Osteocyte (in vitro differentiated cells): ENCODE measurements around the gene GPR158. TPM values are rescaled to one million over a fixed set of nuclear protein-coding genes. Genes with fewer than 3 reads are reported as not detected.
"Not testable (repeated sequence)": the region's sequence is repeated elsewhere in the genome, so short reads cannot be mapped to it uniquely, and the experiment has no call there.

ENCODE experiments used
- DNase-seq: peaks from one replicate; pipeline ENCODE4 v3.0.0; 2021; ENCODE audit warnings: mixed read lengths; ENCODE audit not compliant: unreplicated experiment; ENCODE audit errors: extremely low spot score
- H3K27ac Mint-ChIP-seq: one replicate; pipeline ENCODE4 v1.8.0; 2021; ENCODE audit warnings: mild to moderate bottlenecking, mixed read lengths; ENCODE audit not compliant: unreplicated experiment
- H3K27me3 Mint-ChIP-seq: one replicate; pipeline ENCODE4 v1.8.0; 2021; ENCODE audit warnings: mixed read lengths; ENCODE audit not compliant: unreplicated experiment
- H3K36me3 Mint-ChIP-seq: one replicate; pipeline ENCODE4 v1.8.0; 2021; ENCODE audit warnings: mixed read lengths; ENCODE audit not compliant: unreplicated experiment
- H3K4me1 Mint-ChIP-seq: one replicate; pipeline ENCODE4 v1.8.0; 2021; ENCODE audit warnings: mixed read lengths; ENCODE audit not compliant: unreplicated experiment
- H3K4me3 Mint-ChIP-seq: one replicate; pipeline ENCODE4 v1.8.0; 2021; ENCODE audit warnings: mild to moderate bottlenecking, moderate library complexity, mixed read lengths; ENCODE audit not compliant: unreplicated experiment
- H3K9me3 Mint-ChIP-seq: one replicate; pipeline ENCODE4 v1.8.0; 2021; ENCODE audit warnings: mixed read lengths; ENCODE audit not compliant: unreplicated experiment
- total RNA-seq: library from RNA; stranded (reverse); gene quantifications from 2 replicates; pipeline ENCODE4 v1.2.1, GENCODE V29; 2021
- TF ChIP-seq, protein P1 (sequence below): fragments of 200-600 bp; sonication (generic); IDR thresholded peaks from 2 replicates; pipeline ENCODE4 v1.5.0; 2021; ENCODE audit warnings: antibody characterized with exemption, mild to moderate bottlenecking, moderate library complexity

GPR158 gene
- total RNA-seq, 1 donor from 2014 or later, result 0.19 TPM

DNA sequence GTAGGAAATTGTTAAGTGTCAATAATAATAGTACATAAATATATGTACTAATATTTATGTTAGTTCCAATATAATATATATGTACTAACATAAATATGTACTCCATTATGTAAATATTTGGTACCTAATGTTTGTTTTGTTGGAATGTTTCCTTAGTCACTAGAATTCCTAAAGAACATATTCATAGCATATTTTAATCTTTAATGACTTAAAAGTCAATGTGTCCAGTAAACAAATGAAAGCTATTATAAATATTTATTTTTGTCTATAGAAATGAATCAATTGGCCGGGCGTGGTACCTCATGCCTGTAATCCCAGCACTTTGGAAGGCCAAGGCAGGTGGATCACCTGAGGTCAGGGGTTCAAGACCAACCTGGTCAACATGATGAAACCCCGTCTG is 153.6 kb downstream of the GPR158 start:
- no peak overlapping the region for H3K27ac Mint-ChIP-seq
- H3K4me1 Mint-ChIP-seq, result no peaks in the 10 kb centered on the region
- no peak overlapping the region for H3K4me3 Mint-ChIP-seq
- H3K27me3 Mint-ChIP-seq, result no peaks in the 10 kb centered on the region
- no peaks in the 10 kb centered on the region for H3K36me3 Mint-ChIP-seq
- TF ChIP-seq, protein P1, sequence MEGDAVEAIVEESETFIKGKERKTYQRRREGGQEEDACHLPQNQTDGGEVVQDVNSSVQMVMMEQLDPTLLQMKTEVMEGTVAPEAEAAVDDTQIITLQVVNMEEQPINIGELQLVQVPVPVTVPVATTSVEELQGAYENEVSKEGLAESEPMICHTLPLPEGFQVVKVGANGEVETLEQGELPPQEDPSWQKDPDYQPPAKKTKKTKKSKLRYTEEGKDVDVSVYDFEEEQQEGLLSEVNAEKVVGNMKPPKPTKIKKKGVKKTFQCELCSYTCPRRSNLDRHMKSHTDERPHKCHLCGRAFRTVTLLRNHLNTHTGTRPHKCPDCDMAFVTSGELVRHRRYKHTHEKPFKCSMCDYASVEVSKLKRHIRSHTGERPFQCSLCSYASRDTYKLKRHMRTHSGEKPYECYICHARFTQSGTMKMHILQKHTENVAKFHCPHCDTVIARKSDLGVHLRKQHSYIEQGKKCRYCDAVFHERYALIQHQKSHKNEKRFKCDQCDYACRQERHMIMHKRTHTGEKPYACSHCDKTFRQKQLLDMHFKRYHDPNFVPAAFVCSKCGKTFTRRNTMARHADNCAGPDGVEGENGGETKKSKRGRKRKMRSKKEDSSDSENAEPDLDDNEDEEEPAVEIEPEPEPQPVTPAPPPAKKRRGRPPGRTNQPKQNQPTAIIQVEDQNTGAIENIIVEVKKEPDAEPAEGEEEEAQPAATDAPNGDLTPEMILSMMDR, result no peak
- peaks cover 15% of the 10 kb centered on the region for H3K9me3 Mint-ChIP-seq
- DNase-seq, result no peak

DNA sequence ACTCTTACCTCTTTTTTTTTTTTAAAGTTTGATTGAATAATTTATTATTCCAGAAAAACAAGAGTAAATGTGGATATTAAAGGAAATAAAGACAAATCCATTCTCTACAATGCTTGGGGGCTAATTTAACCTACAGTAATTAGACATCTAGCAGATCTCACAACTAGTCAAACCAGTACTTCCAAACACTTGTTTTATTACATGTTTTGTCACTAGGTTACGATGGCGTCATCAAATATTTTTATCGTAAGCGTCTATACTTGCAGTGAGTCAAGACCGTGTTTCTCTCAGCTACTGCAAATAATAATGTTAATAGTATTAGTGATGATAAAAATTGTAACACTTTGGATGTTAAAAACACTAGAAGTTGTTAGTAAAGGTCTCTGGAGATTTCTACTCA is 154.8 kb downstream of the GPR158 start:
- not testable (repeated sequence) for H3K4me1 Mint-ChIP-seq, H3K27ac Mint-ChIP-seq, H3K36me3 Mint-ChIP-seq, H3K27me3 Mint-ChIP-seq, H3K4me3 Mint-ChIP-seq, DNase-seq
- H3K9me3 Mint-ChIP-seq, result peaks cover 11% of the 10 kb centered on the region

DNA sequence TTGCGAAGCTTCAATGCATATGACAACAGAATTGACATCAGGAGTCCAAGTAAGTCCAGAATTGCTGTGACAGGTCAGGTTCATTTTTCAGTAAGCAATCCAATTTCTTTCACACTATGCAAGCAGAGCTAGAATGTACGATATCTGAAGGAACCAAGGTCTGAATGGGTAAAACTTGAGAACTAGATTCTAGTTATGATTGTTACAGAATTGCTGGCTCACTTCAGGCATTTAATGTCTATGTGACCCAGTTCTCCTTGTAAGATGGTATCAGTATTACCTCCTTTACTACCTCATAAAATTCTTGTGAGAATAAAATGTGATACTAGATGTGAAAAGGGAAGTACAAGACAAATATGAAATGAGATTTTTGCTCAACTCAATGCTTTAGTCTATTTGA is 159.6 kb downstream of the GPR158 start:
- TF ChIP-seq, protein P1, result no peak
- Mint-ChIP-seq H3K4me1 (no peaks in the 10 kb centered on the region), H3K36me3 (no peaks in the 10 kb centered on the region), H3K9me3 (no peaks in the 10 kb centered on the region), H3K27ac (no peak overlapping the region), H3K27me3 (no peaks in the 10 kb centered on the region), H3K4me3 (no peak overlapping the region)
- no peak for DNase-seq

DNA sequence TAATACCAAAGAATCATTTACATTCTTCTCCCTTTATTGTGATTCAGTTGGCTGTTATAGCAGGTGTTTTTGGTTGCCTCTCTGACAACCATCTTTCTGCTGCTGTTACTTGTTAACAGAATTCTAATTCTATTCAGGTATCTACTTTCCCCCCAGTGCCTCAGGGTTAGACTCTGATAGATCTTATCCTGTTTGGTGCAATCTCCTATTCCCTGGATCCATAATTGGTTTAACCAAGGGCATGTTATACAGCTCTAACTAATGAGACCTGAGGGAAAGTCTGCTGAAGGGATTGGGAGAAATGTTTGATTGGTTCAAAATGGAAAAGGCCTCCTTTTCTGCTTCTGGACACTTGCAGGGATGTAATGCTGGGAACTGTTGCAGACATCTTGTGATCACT is 161.5 kb downstream of the GPR158 start:
- Mint-ChIP-seq H3K27ac (no peak overlapping the region), H3K4me3 (no peak overlapping the region), H3K36me3 (no peaks in the 10 kb centered on the region), H3K4me1 (no peaks in the 10 kb centered on the region), H3K27me3 (no peaks in the 10 kb centered on the region), H3K9me3 (no peaks in the 10 kb centered on the region)
- TF ChIP-seq, protein P1, result no peak
- DNase-seq, result no peak

DNA sequence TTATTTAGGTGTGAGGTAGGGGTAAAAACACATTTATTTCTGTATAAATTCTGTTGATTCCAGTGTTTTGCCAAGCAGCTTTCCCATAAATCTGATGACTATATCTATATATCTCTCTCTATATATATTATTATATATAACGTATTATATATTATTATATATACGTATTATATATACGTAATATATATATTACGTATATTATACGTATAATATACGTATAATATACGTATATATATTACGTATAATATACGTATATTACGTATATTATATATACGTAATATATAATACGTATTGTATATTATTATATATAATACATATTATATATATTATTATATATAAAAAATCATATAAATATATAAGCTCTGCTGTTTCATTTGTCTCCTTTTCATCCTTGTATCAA is 163.5 kb downstream of the GPR158 start:
- H3K27ac Mint-ChIP-seq, result no peak overlapping the region
- no peaks in the 10 kb centered on the region for H3K4me1 Mint-ChIP-seq
- no peaks in the 10 kb centered on the region for H3K36me3 Mint-ChIP-seq
- TF ChIP-seq, protein P1, result no peak
- DNase-seq, result no peak
- H3K9me3 Mint-ChIP-seq, result no peaks in the 10 kb centered on the region
- no peaks in the 10 kb centered on the region for H3K27me3 Mint-ChIP-seq
- H3K4me3 Mint-ChIP-seq, result no peak overlapping the region

DNA sequence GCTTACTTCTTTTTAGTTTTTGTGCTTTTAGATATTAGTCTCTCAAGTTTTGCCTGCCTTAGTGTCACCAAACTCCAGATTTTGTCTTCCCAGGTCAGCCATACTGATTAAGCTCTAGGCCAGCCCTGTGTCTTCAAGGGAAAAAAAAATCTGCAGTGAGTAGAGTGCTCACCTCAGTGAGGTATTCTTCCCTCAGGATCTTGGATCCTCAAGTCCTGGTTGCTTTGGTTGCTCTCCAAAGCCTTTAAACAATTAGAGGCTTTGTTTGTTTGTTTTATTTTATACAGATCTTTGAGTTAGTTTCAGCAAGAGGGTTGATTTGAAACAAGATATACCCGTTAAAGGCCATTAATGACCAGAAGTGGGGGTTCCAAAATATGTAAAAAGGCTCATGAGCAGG is 165.2 kb downstream of the GPR158 start:
- no peaks in the 10 kb centered on the region for H3K36me3 Mint-ChIP-seq
- TF ChIP-seq, protein P1, result no peak
- H3K9me3 Mint-ChIP-seq, result no peaks in the 10 kb centered on the region
- DNase-seq, result no peak
- H3K27me3 Mint-ChIP-seq, result no peaks in the 10 kb centered on the region
- H3K4me1 Mint-ChIP-seq, result no peaks in the 10 kb centered on the region
- no peak overlapping the region for H3K4me3 Mint-ChIP-seq
- H3K27ac Mint-ChIP-seq, result no peak overlapping the region
